HL-60 (cell line): ENCODE data around the gene SLC39A10.

Experiments used
- DNase-seq, 2 experiments: peaks; one replicate each; pipeline ENCODE4 v3.0.0-alpha.2; 2010 to 2020; ENCODE audit warnings: low read depth in 1 of 2, low spot score in 1 of 2
- H3K27ac ChIP-seq: fragments of 250-450 bp; sonication (Bioruptor Pico); replicated peaks from 2 replicates; pipeline ENCODE4 v1.5.1; 2020; ENCODE audit warnings: mild to moderate bottlenecking, moderate library complexity
- H3K27me3 ChIP-seq: fragments of 250-450 bp; sonication (Bioruptor Pico); 2 replicates; pipeline ENCODE4 v1.5.1; 2021; ENCODE audit warnings: mild to moderate bottlenecking, moderate library complexity; ENCODE audit not compliant: insufficient read depth, poor library complexity, severe bottlenecking
- H3K4me3 ChIP-seq: replicated peaks from 2 replicates; pipeline ENCODE4 v1.5.1; 2011; ENCODE audit warnings: mild to moderate bottlenecking, control low read depth, low read length; ENCODE audit not compliant: insufficient read depth
- CTCF ChIP-seq: IDR thresholded peaks from one replicate; pipeline ENCODE4 v1.5.1; 2011; ENCODE audit warnings: low read length, control low read depth, inconsistent platforms; ENCODE audit not compliant: insufficient read depth
- GABPA ChIP-seq: IDR thresholded peaks from 2 replicates; pipeline ENCODE4 v1.6.1; 2012; ENCODE audit warnings: low read depth
- POLR2AphosphoS5 ChIP-seq: IDR thresholded peaks from 2 replicates; pipeline ENCODE4 v1.6.1; 2012; ENCODE audit warnings: low read depth
- REST ChIP-seq: IDR thresholded peaks from 2 replicates; pipeline ENCODE4 v1.6.1; 2012; ENCODE audit warnings: low read depth; ENCODE audit not compliant: insufficient replicate concordance
- SPI1 ChIP-seq: IDR thresholded peaks from 2 replicates; pipeline ENCODE4 v1.6.1; 2012; ENCODE audit warnings: low read depth, mild to moderate bottlenecking, borderline replicate concordance

Gene SLC39A10

GRCh38 chr2:195711478-195711877 lies 54.5 kb downstream of the SLC39A10 start:
- Histone ChIP-seq H3K27me3 (no peaks in the 10 kb centered on the region), H3K27ac (no peak overlapping the region), H3K4me3 (no peak overlapping the region)
- TF ChIP-seq SPI1 (no peak), REST (no peak), CTCF (no peak), GABPA (no peak), POLR2AphosphoS5 (no peak)
- DNase-seq, result no peak

- TF ChIP-seq POLR2AphosphoS5, result no peak
- no peak for TF ChIP-seq SPI1
- no peak for TF ChIP-seq GABPA
- no peak for TF ChIP-seq REST
- no peak for TF ChIP-seq CTCF
- no peak for DNase-seq
- Histone ChIP-seq H3K4me3 (no peak overlapping the region), H3K27ac (no peak overlapping the region), H3K27me3 (no peaks in the 10 kb centered on the region)
These were observed 59.4 kb downstream of the SLC39A10 start for GRCh38 chr2:195716466-195716865.

- TF ChIP-seq SPI1, result no peak
- TF ChIP-seq CTCF, result no peak
- TF ChIP-seq POLR2AphosphoS5, result no peak
- no peaks in the 10 kb centered on the region for H3K27me3 ChIP-seq
These were observed 64.0 kb downstream of the SLC39A10 start for GRCh38 chr2:195721042-195721441.

GRCh38 chr2:195722075-195722474 lies 65.0 kb downstream of the SLC39A10 start:
- no peak overlapping the region for H3K4me3 ChIP-seq
- H3K27me3 ChIP-seq, result no peaks in the 10 kb centered on the region
- peak in 1 of 2 experiments; percentile 6 for DNase-seq
- no peak for TF ChIP-seq REST
- no peak for TF ChIP-seq POLR2AphosphoS5
- peak; percentile 18; the same call in 1 of the 2 replicates for TF ChIP-seq SPI1
- no peak for TF ChIP-seq GABPA
- TF ChIP-seq CTCF, result no peak
- no peak overlapping the region for H3K27ac ChIP-seq

More at GRCh38 chr2:195721042-195721441, 64.0 kb downstream of the SLC39A10 start:
- DNase-seq, result no peak
- Histone ChIP-seq H3K27ac (no peak overlapping the region), H3K4me3 (no peak overlapping the region)
